ENCODE measurements around the gene ZNF496.
"Not testable (repeated sequence)": the region's sequence is repeated elsewhere in the genome, so short reads cannot be mapped to it uniquely, and the experiment has no call there.

ZNF496 gene

DNA sequence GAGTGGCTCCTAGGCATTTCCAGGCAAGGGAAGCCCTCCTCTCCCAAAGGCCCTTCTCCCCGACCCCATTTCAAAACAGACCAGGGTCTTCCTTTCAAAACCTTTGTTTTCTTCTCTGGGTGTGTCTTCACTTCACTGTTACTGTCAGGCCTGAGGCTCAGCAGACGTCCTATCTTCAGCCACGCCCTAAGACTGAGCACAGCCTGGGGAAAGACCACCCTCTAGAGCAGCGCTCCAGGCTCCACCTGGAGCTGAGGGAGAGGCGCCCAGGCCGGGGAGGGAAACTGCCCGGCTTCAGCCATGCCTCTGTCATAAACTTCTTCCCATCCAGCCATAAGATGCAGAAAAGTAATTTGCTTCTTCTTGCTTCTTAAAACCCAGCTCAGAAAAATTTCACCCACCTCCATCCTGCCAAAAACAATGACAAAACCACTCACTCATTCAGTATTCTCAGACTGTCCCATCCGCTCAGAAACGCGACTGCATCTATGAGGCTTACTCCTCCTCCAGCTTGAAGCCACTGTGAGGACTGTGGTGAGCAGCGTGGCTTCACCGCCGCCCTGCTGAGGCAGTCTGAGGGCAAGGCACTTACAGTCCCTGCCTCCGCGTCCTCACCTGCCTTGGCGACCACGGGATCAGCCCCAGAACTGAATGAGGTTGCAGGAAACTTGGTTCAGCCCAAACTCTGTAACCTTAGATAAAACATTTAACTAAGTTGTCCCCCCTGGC lies 39.7 kb downstream of the ZNF496 start:
- DNase-seq (ENCODE audit: low read depth), result no peak

DNA sequence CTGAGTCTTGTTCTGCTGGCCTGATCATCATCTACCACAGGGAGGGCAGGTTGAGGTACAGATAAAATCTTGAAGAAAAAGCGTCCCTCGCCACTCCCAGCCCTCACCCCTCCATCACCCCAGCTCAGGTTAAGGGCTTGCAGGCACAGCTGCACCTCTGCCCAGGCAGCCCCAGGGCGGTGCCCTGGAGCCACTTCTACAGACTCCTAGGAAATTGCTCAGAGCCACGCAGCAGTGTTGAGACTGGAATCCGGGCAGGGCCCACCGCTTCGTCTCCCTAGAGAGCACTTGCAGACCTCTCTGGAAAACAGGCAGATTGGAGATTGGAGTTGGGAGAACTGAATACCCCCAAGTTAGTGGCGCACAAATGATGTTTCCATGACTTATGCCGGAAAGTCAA lies 40.5 kb downstream of the ZNF496 start:
- no peak for DNase-seq (ENCODE audit: low read depth)

DNA sequence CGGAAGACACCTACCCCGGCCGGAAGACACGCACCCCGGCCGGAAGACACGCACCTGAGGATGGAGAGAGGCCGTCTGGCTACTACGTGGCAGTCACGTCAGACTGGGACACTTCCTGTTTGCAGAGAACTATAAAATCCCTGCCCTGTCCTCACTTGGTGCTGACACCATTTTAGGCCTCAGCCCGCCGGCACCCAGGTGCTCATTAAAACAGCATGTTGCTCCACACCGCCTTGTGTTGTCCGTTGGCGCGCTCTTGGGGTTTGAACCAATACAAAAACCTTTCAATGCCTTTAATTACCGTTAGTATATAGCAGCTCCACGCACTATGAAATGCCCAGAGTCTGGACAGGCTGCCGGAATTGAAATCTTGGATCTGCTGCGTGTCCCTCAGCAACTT lies 41.1 kb downstream of the ZNF496 start:
- no peak for DNase-seq (ENCODE audit: low read depth)

DNA sequence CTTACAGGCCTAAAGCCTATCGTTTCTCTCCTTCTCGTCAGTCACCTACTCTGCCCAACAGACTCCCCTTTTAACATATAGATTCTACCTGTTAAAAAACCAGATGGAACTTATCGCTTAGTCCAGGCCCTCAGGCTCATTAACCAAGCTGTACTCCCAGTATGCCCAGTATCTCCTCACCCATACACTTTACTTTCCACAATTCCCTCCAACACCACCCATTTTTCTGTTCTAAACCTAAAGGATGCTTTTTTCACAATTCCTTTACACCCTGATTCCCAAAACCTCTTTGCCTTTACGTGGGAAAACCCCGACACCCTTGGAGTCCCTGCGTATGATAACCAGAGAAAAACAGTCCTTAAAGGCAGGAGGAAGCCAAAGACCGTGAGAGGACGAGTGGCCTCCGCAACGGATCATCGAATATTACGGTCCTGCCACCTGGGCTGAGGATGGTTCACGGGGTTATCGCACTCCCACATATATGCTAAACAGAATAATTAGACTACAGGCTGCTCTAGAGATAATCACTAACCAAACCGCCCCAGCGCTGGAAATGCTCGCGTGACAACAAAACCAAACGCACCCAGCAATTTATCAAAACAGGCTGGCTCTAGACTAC lies 42.3 kb downstream of the ZNF496 start:
- not testable (repeated sequence) for DNase-seq (ENCODE audit: low read depth)

DNA sequence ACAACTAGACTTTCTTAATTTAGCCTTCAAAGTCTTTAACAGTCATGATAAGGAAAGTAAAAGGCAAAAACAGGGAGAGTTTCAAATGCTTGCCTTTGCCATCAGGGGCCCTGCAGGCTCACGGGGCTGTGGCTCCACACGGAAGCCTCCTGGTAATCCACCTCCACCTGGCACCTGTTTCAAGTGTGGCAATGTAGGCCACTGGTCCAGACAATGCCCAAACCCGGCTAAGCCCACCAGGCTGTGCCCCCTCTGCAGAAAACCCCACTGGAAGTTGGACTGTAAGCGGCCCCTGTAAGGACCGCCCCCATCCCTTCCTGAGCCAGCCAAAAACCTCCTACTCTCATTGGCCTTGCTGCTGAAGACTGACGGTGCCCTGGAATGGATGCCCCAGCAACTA lies 43.3 kb downstream of the ZNF496 start:
- DNase-seq (ENCODE audit: low read depth), result no peak

DNA sequence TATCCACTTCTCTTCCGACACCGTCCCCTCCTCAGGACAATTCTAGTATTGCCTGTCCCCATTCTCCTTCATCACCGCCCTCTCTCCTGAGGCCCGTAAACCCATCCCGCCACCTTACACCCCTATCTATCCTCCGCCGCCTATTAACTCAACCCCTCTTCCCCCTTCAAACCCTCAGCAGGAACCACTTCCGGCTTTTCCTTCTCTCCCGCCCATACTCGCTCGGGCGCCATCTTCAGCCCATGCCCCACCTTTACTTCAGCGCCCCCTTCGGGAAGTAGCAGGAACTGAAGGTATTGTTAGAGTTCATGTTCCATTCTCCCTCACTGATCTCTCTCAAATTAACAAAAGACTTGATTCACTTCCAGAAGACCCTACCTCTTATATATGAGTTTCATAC lies 44.2 kb downstream of the ZNF496 start:
- no peak for DNase-seq (ENCODE audit: low read depth)

DNA sequence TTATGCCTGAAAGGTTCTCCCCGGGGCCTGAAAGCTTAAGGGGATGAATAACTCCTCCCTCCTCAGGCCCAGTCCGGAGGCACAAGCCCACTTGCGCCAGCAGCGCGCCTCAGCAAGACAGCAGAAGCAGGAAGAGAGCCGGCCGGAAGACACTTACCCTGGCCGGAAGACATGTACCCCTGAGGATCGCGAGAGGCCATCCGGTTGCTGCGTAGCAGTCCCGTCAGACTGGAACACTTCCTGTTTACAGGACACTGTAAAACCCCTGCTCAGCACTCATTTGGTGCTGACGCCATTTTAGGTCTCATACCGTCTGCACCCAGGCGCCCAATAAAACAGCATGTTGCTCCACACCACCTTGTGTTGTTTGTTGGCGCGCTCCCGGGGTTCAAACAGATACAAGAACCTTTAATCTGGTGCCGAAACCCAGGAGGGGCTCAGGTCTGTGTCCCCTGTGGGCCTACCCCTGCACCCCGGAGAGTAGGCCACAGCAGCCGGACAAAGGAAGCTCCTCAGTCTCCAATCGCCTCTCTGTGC lies 45.5 kb downstream of the ZNF496 start:
- no peak for DNase-seq (ENCODE audit: low read depth)

DNA sequence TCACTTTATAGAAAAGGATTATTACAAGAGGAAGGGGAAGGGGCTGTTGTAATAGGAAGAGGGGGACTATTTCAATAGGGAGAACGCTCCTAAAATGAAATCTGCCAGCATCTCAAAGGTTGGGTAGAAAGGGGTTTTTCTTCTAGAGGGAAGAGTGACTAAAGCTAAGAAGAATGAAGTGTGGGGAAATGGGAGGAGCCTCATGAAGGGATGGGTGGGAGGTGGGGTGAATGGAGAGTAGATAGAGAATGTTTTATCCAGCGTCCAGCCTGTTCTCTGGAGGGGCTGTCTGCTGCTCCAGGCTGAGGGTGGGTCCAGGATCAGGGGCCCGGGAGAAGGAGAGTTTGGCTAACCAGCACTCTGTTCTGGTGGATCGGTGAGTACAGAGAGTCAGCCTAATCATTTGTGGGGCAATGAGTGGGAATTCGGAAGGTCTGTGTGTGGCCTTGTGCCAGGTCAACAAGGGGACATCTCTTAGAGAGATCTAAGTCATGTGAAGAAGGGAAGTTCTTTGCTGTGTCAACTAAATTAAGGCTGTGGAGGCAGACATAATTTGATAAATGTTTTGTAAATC lies 50.6 kb downstream of the ZNF496 start:
- no peak for DNase-seq (ENCODE audit: low read depth)

DNA sequence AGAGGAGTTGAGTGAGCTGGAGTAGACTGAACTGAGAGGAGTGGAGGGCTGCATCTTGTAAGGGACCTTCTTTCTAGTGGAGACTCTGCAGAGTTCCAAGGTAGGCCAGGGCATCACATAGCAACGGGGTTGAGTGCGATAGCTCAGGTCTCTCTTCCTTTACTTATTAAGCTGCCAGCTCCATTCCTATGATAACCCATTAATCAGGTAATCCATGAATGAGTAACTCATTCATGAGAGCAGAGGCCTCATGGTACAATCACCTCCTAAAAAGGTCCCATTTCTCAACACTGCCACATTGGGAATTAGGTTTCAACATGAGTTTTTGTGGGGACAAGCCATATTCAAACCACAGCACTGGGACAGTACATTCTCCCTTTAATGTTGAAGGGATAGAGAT lies 54.5 kb downstream of the ZNF496 start:
- no peak for DNase-seq (ENCODE audit: low read depth)

DNA sequence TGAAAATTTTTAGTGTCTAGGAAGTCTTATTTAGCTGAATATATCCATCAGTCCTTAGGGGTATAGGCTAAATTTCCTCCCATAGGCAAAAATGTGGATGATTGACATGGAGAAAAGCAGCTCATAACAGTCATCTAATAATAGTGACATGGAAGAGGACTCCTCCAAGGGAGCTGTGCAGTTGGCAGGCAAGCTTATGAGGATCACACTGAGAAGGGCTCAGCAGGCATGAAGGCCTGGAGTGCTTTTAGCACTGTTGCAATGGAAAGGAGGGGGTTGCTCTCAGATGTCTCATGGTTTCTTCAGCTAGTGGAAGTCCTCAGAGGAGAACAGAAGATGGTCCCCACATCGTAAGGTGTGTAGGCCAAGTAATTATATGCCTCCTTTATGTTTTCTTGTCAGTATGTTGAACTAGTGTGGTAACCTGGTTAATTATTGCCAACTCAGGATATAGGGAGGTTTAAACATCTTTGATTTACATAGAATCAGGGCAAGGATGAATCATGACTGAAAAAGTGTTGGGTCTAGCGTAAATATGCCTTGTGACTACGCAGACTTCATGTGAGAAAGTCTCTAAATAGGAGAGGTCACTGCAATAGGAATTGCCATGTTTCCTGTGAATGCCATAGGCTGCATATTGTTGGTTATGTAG lies 56.9 kb downstream of the ZNF496 start:
- no peak for DNase-seq (ENCODE audit: low read depth)

DNA sequence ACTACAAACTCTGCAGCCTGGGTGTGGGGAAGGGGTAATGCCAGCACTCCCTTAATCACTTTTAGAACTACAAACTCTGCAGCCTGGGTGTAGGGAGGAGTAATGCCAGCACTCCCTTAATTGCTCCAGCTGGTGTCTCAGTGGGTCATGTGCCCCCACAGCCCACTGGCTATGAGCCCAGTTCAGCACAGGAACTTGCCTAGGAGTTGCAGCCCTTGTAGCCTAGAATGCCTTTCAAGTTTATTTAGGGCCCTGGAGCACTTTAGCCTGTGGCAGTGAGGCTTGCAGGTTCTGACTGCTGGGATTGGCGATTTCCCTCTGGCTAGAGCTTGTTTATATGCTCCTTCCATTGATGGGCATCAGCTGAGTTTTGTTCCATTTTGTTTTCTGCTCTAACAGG lies 58.7 kb downstream of the ZNF496 start:
- no peak for DNase-seq (ENCODE audit: low read depth)

DNA sequence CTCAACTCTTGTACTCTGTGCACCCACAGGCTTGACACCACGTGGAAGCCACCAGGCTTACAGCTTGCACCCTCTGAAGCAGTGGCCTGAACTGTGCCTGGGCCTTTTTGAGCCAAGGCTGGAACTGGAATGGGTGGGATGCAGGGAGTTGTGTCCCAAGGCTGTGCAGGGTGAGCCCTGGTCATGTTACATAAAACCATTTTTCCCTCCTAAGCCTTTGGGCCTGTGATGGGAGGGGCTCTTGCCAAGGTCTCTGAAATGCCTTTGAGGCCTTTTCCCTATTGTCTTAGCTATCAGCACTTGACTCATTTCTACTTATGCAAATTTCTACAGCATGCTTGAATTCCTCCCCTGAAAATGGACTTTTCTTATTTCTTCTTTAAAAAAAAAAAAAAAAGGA lies 61.7 kb downstream of the ZNF496 start:
- no peak for DNase-seq (ENCODE audit: low read depth)

DNA sequence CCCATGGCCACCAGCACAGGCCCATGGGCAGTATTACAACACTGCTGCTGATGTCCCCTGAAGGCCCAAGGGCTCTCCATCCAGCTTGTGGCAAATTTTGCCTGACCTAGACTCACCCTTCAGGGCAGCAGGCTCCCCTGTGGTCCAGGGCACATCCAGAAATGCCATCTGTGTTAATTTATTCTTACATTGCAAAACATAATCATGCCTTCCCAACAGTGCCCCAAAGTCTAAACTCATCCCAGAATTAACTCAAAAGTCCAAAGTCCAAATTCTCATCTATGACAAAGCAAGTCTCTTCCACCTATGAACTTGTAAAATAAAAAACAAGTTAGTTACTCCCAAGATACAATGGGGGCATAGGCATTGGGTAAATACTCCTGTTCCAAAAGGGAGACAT lies 62.5 kb downstream of the ZNF496 start:
- DNase-seq (ENCODE audit: low read depth), result no peak

DNA sequence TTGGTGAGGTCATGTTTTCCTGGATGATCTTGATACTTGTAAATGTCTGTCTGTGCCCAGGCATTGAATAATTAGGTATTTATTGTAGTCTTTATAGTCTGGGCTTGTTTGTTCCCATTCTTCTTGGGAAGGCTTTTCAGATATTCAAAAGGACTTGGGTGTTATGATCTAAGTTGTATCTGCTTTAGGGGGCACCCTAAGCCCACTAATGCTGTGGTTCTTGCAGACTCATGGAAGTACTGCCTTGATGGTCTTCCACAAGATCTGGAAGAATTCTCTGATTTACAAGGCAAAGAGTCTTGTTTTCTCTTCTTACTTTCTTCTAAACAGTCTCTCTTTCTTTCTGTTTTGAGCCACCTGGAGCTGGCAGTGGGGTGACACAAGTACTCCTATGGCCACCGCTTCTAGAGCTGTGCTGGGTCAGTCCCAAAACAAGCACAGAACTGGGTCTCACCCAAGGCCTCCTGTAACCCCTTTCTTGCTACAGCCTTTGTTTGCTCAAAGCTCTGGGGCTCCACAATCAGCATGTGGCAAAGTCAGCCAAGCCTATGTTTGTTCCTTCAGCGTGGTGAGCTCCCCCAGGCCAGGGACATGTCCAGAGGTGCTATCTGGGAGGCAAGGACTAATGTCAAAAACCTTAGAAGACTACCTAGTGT lies 63.1 kb downstream of the ZNF496 start:
- no peak for DNase-seq (ENCODE audit: low read depth)

DNA sequence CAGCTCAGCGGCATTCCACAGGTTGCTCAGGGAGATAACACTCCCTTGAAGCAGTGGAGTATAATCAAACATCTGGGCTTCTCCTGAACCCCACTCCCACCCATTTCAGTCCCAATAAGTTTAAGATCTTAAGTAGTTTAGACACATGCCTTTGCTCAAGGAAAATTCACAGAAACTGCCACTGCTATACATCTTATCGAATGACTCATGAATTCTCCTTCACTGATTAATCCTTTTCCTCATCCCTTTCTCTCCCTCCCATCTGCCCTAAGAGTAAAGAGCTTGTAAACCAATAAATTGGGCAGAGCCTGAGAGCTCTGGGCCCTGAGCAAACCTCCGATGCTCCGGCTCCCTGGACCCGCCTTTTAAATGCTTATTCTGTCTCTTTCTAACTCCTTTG lies 65.6 kb downstream of the ZNF496 start:
- no peak for DNase-seq (ENCODE audit: low read depth)

DNA sequence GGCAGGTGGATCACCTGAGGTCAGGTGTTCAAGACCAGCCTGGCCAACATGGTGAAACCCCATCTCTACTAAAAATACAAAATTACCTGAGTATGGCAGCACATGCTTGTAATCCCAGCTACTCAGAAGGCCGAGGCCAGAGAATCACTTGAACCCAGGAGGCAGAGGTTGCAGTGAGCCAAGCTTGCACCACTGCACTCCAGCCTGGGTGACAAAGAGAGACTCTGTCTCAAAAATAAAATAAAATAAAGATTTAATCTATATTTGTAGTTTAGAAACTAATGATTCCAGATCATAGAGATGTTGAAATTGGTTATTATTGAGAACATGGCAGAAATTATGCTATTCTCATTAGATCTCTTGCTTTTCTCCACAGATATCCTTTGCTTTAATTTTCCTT lies 75.9 kb downstream of the ZNF496 start, which contains the start of gene VN1R5:
Gene VN1R5 (plus strand): TSS at position 301 of the 400 bp plus-strand sequence.
- DNase-seq (ENCODE audit: low read depth), result not testable (repeated sequence)

DNA sequence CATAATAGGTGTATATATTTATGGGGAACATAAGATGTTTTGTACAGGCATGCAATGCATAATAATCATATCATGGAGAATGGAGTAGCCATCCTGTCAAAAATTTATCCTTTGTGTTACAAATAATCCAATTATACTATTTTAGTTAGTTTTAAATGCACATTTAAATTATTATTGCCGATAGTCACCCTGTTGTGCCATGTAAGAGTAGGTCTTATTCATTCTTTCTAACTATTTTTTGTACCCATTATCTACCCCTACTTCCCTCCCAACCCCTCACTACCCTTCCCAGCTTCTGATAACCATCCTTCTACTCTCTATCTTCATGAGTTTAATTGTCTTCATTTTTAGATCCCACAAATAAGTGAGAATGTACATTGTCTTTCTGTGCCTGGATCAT lies 84.1 kb downstream of the ZNF496 start:
- no peak for DNase-seq (ENCODE audit: low read depth)

Measured in activated gamma-delta T cell treated with anti-CD3 and anti-CD28 coated beads, Interleukin-2, amount 50 U/mL, for 16 hours (primary cell).